HTR-8/SVneo (cell line): ENCODE data around the gene GBF1.

Experiments used
- DNase-seq: peaks from one replicate; pipeline ENCODE4 v3.0.0; 2011; ENCODE audit warnings: low spot score, mixed read lengths; ENCODE audit not compliant: insufficient read length
- FAIRE-seq: peaks from 2 replicates; lab custom pipeline; 2011; peaks lifted over from hg19 to GRCh38; lab: Jason Lieb, UNC

GBF1 gene

GRCh38 chr10:102401735-102402511, 156.6 kb downstream of the GBF1 start:
- DNase-seq (peak; percentile 79), FAIRE-seq (peak; percentile 78)

DNA sequence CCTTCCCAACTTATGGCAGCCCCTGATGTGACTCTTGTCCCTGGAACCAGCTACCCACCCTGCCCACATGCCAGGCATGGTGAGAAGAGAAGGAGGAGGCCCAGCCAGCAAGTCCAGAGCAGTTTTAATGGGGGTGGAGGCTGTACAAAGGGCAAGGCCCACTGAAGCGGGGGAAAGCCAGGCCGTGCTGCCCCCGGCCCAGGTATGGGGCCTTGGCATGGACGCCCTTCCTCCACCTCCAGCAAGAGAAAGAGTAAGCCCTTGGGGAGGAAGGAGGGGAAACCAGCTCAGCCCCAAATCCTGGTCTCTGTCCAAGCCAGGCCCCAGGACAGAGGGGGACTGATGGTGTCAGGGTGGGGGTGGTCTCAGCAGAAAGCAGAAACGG, 157.2 kb downstream of the GBF1 start:
- no peak for DNase-seq
- no peak for FAIRE-seq

GRCh38 chr10:102403115-102403514, 157.8 kb downstream of the GBF1 start:
- FAIRE-seq (no peak), DNase-seq (no peak)

GRCh38 chr10:102404361-102405107, 159.2 kb downstream of the GBF1 start:
- DNase-seq (no peak), FAIRE-seq (no peak)

DNA sequence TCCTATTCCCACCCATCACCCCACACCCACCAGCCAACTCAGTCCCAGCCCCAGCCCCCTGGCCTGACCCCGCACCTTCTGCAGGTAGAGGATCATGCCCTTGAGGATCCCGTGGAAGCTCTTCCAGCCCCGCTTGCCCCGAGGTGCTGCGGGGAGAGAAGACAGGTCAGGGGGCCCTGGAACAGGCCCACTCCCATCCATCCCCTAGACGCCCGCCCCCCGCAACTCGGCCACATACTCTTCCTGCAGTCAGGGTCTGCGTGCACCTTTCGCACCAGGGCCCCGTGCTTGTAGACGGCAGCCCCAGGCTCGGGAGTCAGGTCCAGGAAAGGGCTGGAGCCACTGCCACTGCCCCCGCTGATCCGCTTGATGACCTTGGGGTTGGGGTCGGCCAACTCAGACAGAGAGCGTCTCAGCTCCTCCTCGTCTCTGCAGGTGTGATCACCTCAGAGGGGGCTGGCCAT, 159.8 kb downstream of the GBF1 start:
- DNase-seq (no peak), FAIRE-seq (no peak)

DNA sequence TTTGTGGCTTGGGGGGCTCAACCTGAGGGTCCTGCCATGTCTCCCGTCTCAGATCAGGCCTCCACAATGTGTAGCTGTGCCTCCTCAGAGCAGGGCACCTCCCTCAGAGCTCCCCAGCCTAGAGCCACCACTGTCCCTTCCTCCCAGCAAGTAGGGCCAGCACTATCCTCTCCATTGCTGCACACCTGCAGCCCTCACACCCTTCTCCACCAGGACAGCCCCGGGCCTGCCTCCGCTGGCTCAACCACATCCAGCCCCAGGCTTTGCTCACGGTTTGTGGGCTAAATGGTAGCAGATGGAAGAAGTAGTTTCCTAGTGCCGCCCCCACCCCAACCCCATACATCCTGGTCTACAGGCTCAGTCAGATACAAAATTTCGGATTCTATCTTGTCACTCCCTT, 160.3 kb downstream of the GBF1 start:
- FAIRE-seq (no peak), DNase-seq (no peak)

DNA sequence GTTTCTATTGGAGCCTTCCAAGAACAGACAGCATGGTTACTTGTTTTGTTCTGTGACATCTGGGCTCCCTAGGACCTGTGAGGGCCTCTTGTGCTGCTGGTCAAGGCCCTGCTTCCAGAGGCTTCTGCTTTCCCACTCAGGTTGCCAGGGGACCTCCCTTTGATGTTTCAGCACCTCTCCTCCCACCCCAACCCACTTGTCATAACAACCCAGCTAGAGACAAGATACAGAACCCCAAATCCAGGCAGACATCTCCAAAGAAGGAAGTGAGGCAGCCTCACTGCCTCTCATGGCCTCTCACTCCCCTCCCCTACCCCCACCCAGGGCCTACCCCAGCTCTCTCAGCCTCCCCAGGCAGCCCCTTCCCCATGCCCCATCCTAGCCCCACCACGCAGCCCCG, 161.5 kb downstream of the GBF1 start:
- DNase-seq (no peak), FAIRE-seq (no peak)

DNA sequence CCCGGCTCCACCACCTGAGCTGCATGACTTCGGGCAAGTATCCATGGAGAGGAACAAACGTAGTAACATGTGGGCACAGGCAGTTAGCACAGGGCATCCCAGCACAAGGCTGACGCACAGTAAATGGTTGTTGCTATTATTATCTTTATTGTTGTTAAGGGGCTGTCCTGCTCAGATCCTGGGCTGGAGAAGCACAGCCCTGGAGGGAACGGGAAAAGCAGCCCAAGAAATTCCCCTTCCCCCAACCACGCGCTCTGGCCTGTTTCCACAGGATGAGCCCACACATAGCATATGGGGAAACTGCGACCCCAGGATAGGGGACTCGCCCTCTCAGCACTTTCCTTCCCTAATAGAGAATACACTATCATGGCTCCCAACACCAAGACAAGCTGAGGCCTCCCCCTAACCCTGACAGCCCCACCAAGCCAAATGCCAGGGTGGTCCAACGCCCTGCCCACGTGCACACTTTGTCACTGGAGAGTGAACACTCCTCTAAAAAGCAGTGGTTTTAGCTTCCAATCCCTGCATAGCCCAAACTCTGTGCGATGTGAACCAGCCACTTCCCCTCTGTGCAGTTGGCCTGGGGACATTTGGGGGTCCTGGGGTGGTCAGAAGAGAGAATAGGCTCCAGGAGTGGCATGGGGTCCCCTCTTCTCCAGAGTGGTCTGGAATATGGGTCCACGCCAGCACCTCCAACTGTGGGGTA, 162.2 kb downstream of the GBF1 start:
- FAIRE-seq = no peak
- no peak for DNase-seq

- DNase-seq (no peak), FAIRE-seq (peak; percentile 38)
Measured at GRCh38 chr10:102408131-102408727, 162.9 kb downstream of the GBF1 start.

- DNase-seq (peak; percentile 42), FAIRE-seq (peak; percentile 82)
Measured at GRCh38 chr10:102408728-102409603, 163.6 kb downstream of the GBF1 start.

- FAIRE-seq = no peak
- no peak for DNase-seq
Measured at GRCh38 chr10:102409604-102410428, 164.5 kb downstream of the GBF1 start.

DNA sequence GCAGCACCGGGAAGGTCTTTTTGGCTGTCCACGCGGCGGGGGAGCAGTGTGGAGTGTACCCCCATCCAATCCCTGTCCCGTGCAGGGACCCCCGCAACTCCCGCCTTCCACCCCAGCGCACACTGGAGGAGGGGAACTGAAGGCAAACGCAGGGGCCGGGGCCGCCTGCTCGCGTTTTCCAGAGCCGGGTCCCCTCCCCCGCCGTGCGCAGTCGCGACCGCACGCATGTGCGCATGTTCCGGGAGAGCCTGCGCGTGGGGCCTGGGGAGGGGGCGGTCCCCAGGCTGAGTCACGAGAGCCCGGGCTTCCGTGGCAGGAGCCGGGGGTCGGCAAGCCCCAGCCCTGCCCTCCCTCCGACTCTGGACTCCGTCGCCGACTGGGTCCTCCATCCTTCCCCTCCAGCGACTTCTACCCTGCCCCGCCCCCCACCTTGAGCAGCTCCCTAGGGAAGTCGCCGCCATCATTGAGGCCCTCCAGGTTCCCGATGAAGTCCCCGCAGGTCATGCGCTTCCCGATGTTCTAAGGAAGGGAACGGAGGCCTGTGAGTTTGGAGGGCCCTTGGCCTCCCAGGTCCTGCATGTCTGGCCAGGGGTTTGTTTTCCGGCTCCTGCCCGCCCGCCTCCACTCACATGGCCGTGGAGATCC, 165.2 kb downstream of the GBF1 start:
- FAIRE-seq (no peak), DNase-seq (no peak)

DNA sequence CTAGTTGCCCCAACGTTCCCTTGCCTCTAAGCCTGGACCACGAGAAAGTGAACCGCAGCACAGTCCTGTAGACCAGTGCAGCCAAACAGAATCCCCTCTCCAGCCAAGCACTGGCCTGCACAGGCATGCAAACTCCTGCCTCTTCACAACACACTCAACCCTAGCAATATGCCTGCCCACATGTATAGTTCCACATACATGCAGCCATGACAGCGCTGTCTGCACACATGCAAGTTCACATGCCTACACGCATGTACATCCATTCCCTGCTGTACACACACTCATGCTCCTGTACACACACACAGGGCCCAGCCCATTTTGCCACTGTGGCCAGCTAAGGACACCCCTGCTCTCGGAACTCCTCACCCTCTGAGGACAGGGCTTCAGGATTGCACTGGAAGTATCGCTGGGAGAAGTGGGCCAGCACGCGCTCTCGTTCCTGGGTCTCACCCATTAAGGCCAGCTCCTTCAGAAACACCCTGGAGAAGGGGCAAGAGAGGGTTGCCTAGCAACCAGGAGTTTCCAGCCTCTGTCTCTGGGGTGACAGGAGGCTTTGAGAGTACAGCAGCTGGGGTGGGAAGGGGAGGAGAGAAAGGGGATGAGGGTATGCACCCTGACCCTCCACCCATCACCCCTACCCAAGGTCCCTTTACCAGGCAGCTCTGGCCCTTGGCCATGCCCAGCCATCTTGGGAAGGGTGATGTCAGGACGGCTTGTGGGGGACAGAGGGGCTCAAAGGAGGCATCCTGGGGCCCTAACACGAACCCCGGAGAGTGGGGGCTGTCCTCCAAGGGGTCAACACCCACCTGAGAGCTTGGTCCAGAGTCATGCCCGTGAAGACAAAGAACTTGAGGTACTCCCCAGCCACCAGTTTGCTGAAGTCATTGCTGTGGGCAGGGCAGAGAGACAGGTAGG, 166.3 kb downstream of the GBF1 start:
- DNase-seq (no peak), FAIRE-seq (no peak)

GRCh38 chr10:102412293-102412692, 167.0 kb downstream of the GBF1 start:
- no peak for FAIRE-seq
- DNase-seq = no peak

DNA sequence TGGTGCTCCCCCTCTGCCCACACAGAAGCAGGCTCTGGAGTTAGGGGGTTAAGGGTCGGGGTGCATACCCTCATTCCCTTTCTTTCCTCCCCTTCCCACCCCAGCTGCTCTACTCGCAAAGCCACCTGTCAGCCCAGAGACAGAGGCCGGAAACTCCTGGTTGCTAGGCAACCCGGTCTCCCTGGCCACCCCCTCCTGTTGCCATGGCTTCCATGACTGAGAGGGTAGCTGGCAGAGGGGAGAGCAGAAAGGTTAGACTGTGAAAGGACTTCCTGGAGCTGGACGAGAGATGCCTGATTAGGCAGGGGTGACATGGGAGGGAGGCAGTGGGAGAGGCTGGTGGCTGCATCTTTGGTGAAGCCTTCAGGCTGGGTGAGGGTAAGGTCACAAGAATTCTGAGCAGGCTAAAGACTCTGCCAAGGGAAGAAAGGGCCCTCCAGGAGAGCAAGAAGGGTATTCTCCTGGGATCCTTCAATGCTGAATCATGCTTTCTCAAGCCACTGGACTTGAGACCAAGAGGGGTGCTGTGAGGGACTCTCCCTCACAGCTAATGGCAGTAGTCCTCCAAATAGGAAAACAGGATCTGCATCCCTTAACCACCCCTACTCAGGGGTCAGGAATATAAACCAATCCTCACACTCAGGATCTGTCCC, 167.8 kb downstream of the GBF1 start:
- DNase-seq (no peak), FAIRE-seq (no peak)

DNA sequence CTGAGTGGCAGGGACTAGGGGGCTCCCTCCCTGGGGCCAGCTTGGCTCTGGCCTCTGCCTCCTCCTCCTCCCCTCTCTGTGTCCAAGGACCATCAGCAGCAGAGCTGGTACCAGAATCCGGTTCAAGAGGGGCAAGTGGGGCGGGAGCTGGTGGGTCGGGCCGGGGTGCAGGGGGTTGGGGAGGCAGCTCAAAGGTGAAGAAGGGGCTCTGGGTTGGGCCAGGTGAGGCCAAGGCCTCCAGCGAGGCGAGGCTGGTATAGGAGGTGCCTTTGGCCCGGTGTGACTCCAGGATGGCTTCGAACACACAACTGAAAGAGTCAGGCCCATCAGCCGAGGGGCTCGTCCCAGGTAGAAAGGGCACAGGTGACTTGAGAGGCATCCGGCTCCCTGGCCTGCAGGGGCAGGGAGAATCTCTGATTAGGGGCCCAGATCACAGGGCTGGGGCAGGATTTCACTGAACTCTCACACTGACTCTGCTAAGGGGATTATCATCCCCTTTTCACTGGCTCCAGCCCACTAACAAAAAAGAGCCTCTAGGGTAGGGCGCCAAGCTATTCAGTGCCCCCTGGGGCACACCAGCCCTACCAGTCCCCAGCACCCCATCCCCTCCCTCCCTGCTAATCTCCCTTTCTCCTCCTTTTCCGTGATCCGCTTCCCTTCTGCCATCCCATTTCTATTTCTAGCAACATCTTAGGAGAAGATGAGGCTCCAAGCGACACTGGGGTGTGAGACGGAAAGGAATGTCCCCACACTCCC, 168.7 kb downstream of the GBF1 start:
- no peak for DNase-seq

More for the DNA sequence above, 168.7 kb downstream of the GBF1 start:
- FAIRE-seq = no peak
